ENCODE data around the gene RGS14. TPM values are rescaled to one million over a fixed set of nuclear protein-coding genes. Genes with fewer than 3 reads are reported as not detected.

The RGS14 gene
- total and polyA plus RNA-seq, 8 donors, result 4.2 to 100 (median 19.0) TPM; not detected in 1

- H3K27ac ChIP-seq, result peak overlapping the region in 3 of 5 donors; percentile 5 to 43 (median 34)
- DNase-seq, result no peak
These were observed 11.3 kb downstream of the RGS14 start for GRCh38 chr5:177368869-177369644.

GRCh38 chr5:177369645-177370440, 12.1 kb downstream of the RGS14 start:
- WGBS, 5 donors, result 55 to 73% (median 68%) methylated on average over 11 of the region's 11 CpGs
- peak overlapping the region; percentile 6 to 74 (median 51) for H3K27ac ChIP-seq
- intact Hi-C loops (cut with DNase I; ENCODE audit: low total_unique reads), result loop anchor here (10.0 kb wide), 1 partner anchor 45 kb away; no protein-coding TSS in a partner anchor
- peaks cover 50 to 78% (median 64%) of the 10 kb centered on the region in 4 donors for H3K4me1 ChIP-seq
- no peaks in the 10 kb centered on the region for H3K27me3 ChIP-seq
- H3K4me3 ChIP-seq, result no peak overlapping the region
- H3K36me3 ChIP-seq, result peaks cover 0 to 9% (median 2%) of the 10 kb centered on the region in 4 donors
- no peaks in the 10 kb centered on the region for H3K9me3 ChIP-seq
- no peak for TF ChIP-seq POLR2A (IDR thresholded peaks at IDR 0.05)
- TF ChIP-seq POLR2AphosphoS5 (IDR thresholded peaks at IDR 0.05), result no peak
- TF ChIP-seq CTCF (IDR thresholded peaks at IDR 0.05), result no peak
- TF ChIP-seq EP300 (IDR thresholded peaks at IDR 0.05), result no peak
- DNase-seq, result no peak

More at GRCh38 chr5:177368869-177369644, 11.3 kb downstream of the RGS14 start:
- peak in 4 of 7 experiments; percentile 36 to 57 (median 42) for TF ChIP-seq CTCF (IDR thresholded peaks at IDR 0.05)
- no peak for TF ChIP-seq EP300 (IDR thresholded peaks at IDR 0.05)
- Histone ChIP-seq H3K9me3 (no peaks in the 10 kb centered on the region), H3K4me3 (no peak overlapping the region), H3K36me3 (peaks cover 0 to 9% (median 2%) of the 10 kb centered on the region in 4 donors), H3K4me1 (peaks cover 51 to 86% (median 65%) of the 10 kb centered on the region in 4 donors), H3K27me3 (no peaks in the 10 kb centered on the region)
- WGBS, 5 donors, result 65 to 74% (median 67%) methylated on average over 5 of the region's 5 CpGs
- intact Hi-C loops (cut with DNase I; ENCODE audit: low total_unique reads), result no loop called here

- Histone ChIP-seq H3K27me3 (no peaks in the 10 kb centered on the region), H3K36me3 (peaks cover 0 to 9% (median 2%) of the 10 kb centered on the region in 4 donors), H3K4me1 (peaks cover 45 to 71% (median 60%) of the 10 kb centered on the region in 4 donors), H3K4me3 (peak overlapping the region; percentile 32 to 55 (median 44)), H3K27ac (peak overlapping the region; percentile 50 to 74 (median 68)), H3K9me3 (no peaks in the 10 kb centered on the region)
- TF ChIP-seq EP300 (IDR thresholded peaks at IDR 0.05), result no peak
- peak in 4 of 7 experiments; percentile 35 to 58 (median 44) for TF ChIP-seq CTCF (IDR thresholded peaks at IDR 0.05)
- no peak for TF ChIP-seq POLR2A (IDR thresholded peaks at IDR 0.05)
- peak in 1 of 3 donors; percentile 64 for TF ChIP-seq POLR2AphosphoS5 (IDR thresholded peaks at IDR 0.05)
- 14 to 48% (median 17%) methylated on average over 11 to 42 of the region's 42 CpGs for WGBS, 5 donors
- DNase-seq, result peak; percentile 89 to 92
- intact Hi-C loops (cut with DNase I; ENCODE audit: low total_unique reads), result loop anchor here (10.0 kb wide), 1 partner anchor 46 kb away; no protein-coding TSS in a partner anchor
These were observed 12.9 kb downstream of the RGS14 start for GRCh38 chr5:177370488-177371119.
